CD14-positive monocyte (primary cell): ENCODE results near the gene RING1. TPM values are rescaled to one million over a fixed set of nuclear protein-coding genes. Genes with fewer than 3 reads are reported as not detected.

Experiments
- DNase-seq, 3 donors: peaks; one replicate each; pipeline ENCODE4 v3.0.0-alpha.2; 2011 to 2022
- H2AFZ ChIP-seq: 2 replicates; pipeline ENCODE4 v1.6.0; 2012; ENCODE audit warnings: mild to moderate bottlenecking, low read depth, low read length, inconsistent platforms; ENCODE audit not compliant: insufficient read depth, poor library complexity, severe bottlenecking
- H3K27ac ChIP-seq, 2 donors: 1 replicate in 1 of 2; 2 replicates in 1 of 2; pipeline ENCODE4 v1.5.1; 2012 to 2013; ENCODE audit warnings: low read length in 2 of 2, control low read depth in 1 of 2, inconsistent platforms in 1 of 2, low read depth in 1 of 2, mild to moderate bottlenecking in 1 of 2
- H3K27me3 ChIP-seq, 2 donors: one replicate each; pipeline versions ENCODE4 v1.6.0 to v1.6.1; 2011 to 2013; ENCODE audit warnings: low read length in 2 of 2; ENCODE audit not compliant: control insufficient read depth in 2 of 2, insufficient read depth in 2 of 2
- H3K36me3 ChIP-seq, 2 donors: replicated peaks in 1 of 2; 1 replicate in 1 of 2; 2 replicates in 1 of 2; pipeline versions ENCODE4 v1.5.1 to v1.6.1; 2012 to 2013; ENCODE audit warnings: low read length in 2 of 2, control low read depth in 1 of 2, inconsistent platforms in 1 of 2, mild to moderate bottlenecking in 1 of 2; ENCODE audit not compliant: insufficient read depth in 2 of 2, control insufficient read depth in 1 of 2
- H3K4me1 ChIP-seq, 2 donors: 1 replicate in 1 of 2; 2 replicates in 1 of 2; pipeline versions ENCODE4 v1.5.1 to v1.6.1; 2012 to 2013; ENCODE audit warnings: low read length in 2 of 2, control low read depth in 1 of 2, inconsistent platforms in 1 of 2, mild to moderate bottlenecking in 1 of 2, moderate library complexity in 1 of 2; ENCODE audit not compliant: insufficient read depth in 2 of 2, control insufficient read depth in 1 of 2
- H3K4me2 ChIP-seq: replicated peaks from 2 replicates; pipeline ENCODE3; 2012; ENCODE audit warnings: low read length, moderate library complexity, mild to moderate bottlenecking; ENCODE audit not compliant: poor library complexity, severe bottlenecking; ENCODE audit errors: extremely low read depth
- H3K4me3 ChIP-seq, 3 experiments: fragments of 200-600 bp in 1 of 3; sonication (generic) in 1 of 3; replicated peaks in 1 of 3; 1 replicate in 2 of 3; 2 replicates in 1 of 3; pipeline ENCODE4 v1.5.1; 2011 to 2013; ENCODE audit warnings: low read length in 3 of 3, mild to moderate bottlenecking in 3 of 3, control low read depth in 2 of 3, low read depth in 2 of 3, inconsistent platforms in 1 of 3, moderate library complexity in 1 of 3
- H3K79me2 ChIP-seq: 2 replicates; pipeline ENCODE4 v1.6.0; 2012; ENCODE audit warnings: mild to moderate bottlenecking, control low read depth, inconsistent platforms, low read length, moderate library complexity; ENCODE audit not compliant: insufficient read depth
- H3K9ac ChIP-seq: 2 replicates; pipeline ENCODE4 v1.6.0; 2017; ENCODE audit warnings: low read length, mild to moderate bottlenecking; ENCODE audit not compliant: insufficient read depth, poor library complexity, severe bottlenecking
- H3K9me3 ChIP-seq, 2 donors: replicated peaks in 1 of 2; 1 replicate in 1 of 2; 2 replicates in 1 of 2; pipeline versions ENCODE4 v1.5.1 to v1.6.1; 2012 to 2013; ENCODE audit warnings: low read length in 2 of 2, control low read depth in 1 of 2; ENCODE audit not compliant: control insufficient read depth in 1 of 2, insufficient read depth in 1 of 2
- H4K20me1 ChIP-seq: 2 replicates; pipeline ENCODE4 v1.6.0; 2012; ENCODE audit warnings: mild to moderate bottlenecking, low read length, control low read depth, moderate library complexity; ENCODE audit not compliant: insufficient read depth
- H3K27ac Mint-ChIP-seq, 7 donors: one replicate each; pipeline ENCODE4 v1.8.0; 2020; ENCODE audit warnings: mild to moderate bottlenecking in 7 of 7, mixed read lengths in 7 of 7, moderate library complexity in 6 of 7, inconsistent platforms in 2 of 7
- H3K27me3 Mint-ChIP-seq, 3 donors: one replicate each; pipeline ENCODE4 v1.8.0; 2021 to 2022; ENCODE audit warnings: low read depth in 3 of 3, mild to moderate bottlenecking in 3 of 3, mixed read lengths in 3 of 3, moderate library complexity in 3 of 3, inconsistent platforms in 1 of 3
- H3K36me3 Mint-ChIP-seq, 2 donors: one replicate each; pipeline ENCODE4 v1.8.0; 2020; ENCODE audit warnings: mixed read lengths in 2 of 2, inconsistent platforms in 1 of 2, mild to moderate bottlenecking in 1 of 2
- H3K4me1 Mint-ChIP-seq: one replicate; pipeline ENCODE4 v1.8.0; 2020; ENCODE audit warnings: mild to moderate bottlenecking, mixed read lengths
- H3K4me3 Mint-ChIP-seq, 2 donors: one replicate each; pipeline ENCODE4 v1.8.0; 2020; ENCODE audit warnings: mild to moderate bottlenecking in 2 of 2, mixed read lengths in 2 of 2, moderate library complexity in 1 of 2
- H3K9me3 Mint-ChIP-seq, 7 donors: one replicate each; pipeline ENCODE4 v1.8.0; 2020 to 2022; ENCODE audit warnings: mixed read lengths in 7 of 7, mild to moderate bottlenecking in 6 of 7, moderate library complexity in 6 of 7, inconsistent platforms in 2 of 7
- CTCF ChIP-seq: fragments of 200-600 bp; IDR thresholded peaks from one replicate; pipeline ENCODE4 v1.8.0; 2022; ENCODE audit warnings: antibody characterized with exemption, mild to moderate bottlenecking
- WGBS: methylation state at CpG from one replicate; pipeline ENCODE4 v1.1.5; 2013; ENCODE audit warnings: missing lambda C conversion rate; ENCODE audit not compliant: insufficient coverage; 5-methylcytosine and 5-hydroxymethylcytosine counted together
- intact Hi-C, 2 donors: fragments of 100-400 bp; cut with micrococcal nuclease; formaldehyde crosslinking; loops; one replicate each; pipeline versions ENCODE4 v1.15.0 to v1.15.1; 2023
- polyA plus RNA-seq, 3 donors: library from polyadenylated mRNA; depleted of rRNA in 1 of 3; unstranded in 2 of 3; stranded (reverse) in 1 of 3; fragments of 300-500 nt in 2 of 3; fragments of >200 nt in 1 of 3; fragmentation: Illumina TruSeq in 2 of 3; gene quantifications; 1 replicate in 2 of 3; 2 replicates in 1 of 3; pipeline ENCODE4 v1.2.3, GENCODE V29; 2012 to 2021

RING1 gene
- polyA plus RNA-seq, 3 donors: 4.6 to 27.9 (median 5.7) TPM

GRCh38 chr6:33203443-33204164 is 4.7 kb upstream of the RING1 start:
- Mint-ChIP-seq H3K4me3 (peak overlapping the region; percentile 62 to 78), H3K9me3 (peaks cover 0 to 3% (median 0%) of the 10 kb centered on the region in 7 donors), H3K27me3 (peaks cover 0 to 13% (median 12%) of the 10 kb centered on the region in 3 donors), H3K36me3 (peaks cover 22 to 23% of the 10 kb centered on the region in 2 donors), H3K27ac (peak overlapping the region in 6 of 7 donors; percentile 30 to 84 (median 60)), H3K4me1 (peaks cover 55% of the 10 kb centered on the region)
- H3K27ac ChIP-seq: no peak overlapping the region
- 100% methylated on average over 1 of the region's 7 CpGs for WGBS
- H3K4me2 ChIP-seq: peak overlapping the region; percentile 90
- no peak overlapping the region for H3K9ac ChIP-seq
- peaks cover 24% of the 10 kb centered on the region for H4K20me1 ChIP-seq
- TF ChIP-seq CTCF: no peak
- intact Hi-C loops: loop anchor here (5.0 to 10.0 kb wide), 2 partner anchors 94 to 211 kb away; partner anchors contain the start of genes CUTA (in 1 of the 2), PHF1 (in 1 of the 2) and RGL2 (in 1 of the 2)
- H3K79me2 ChIP-seq: peaks cover 45% of the 10 kb centered on the region
- H3K36me3 ChIP-seq: peaks cover 20 to 21% of the 10 kb centered on the region in 2 donors
- H2AFZ ChIP-seq: no peak overlapping the region
- peak overlapping the region in 1 of 3 experiments; percentile 84 for H3K4me3 ChIP-seq
- no peaks in the 10 kb centered on the region for H3K9me3 ChIP-seq
- peaks cover 45 to 61% of the 10 kb centered on the region in 2 donors for H3K4me1 ChIP-seq
- no peak for DNase-seq
- no peaks in the 10 kb centered on the region for H3K27me3 ChIP-seq

GRCh38 chr6:33204165-33204414 is 4.2 kb upstream of the RING1 start:
- peaks cover 40% of the 10 kb centered on the region for H3K79me2 ChIP-seq
- H3K27ac Mint-ChIP-seq: peak overlapping the region in 4 of 7 donors; percentile 8 to 84 (median 60)
- intact Hi-C loops: loop anchor here (5.0 to 10.0 kb wide), 2 partner anchors 93 to 211 kb away; partner anchors contain the start of genes CUTA (in 1 of the 2), PHF1 (in 1 of the 2) and RGL2 (in 1 of the 2)
- H3K27me3 Mint-ChIP-seq: peaks cover 0 to 13% (median 12%) of the 10 kb centered on the region in 3 donors
- H3K9ac ChIP-seq: no peak overlapping the region
- H3K36me3 ChIP-seq: peaks cover 20 to 21% of the 10 kb centered on the region in 2 donors
- peaks cover 22 to 23% of the 10 kb centered on the region in 2 donors for H3K36me3 Mint-ChIP-seq
- H2AFZ ChIP-seq: no peak overlapping the region
- no peak for DNase-seq
- no CpG with 5 or more reads among the region's 4 CpGs for WGBS
- H3K27ac ChIP-seq: no peak overlapping the region
- peak overlapping the region; percentile 90 for H3K4me2 ChIP-seq
- H3K4me3 Mint-ChIP-seq: peak overlapping the region; percentile 62 to 78
- peaks cover 0 to 3% (median 0%) of the 10 kb centered on the region in 7 donors for H3K9me3 Mint-ChIP-seq
- H3K4me1 Mint-ChIP-seq: peaks cover 55% of the 10 kb centered on the region
- H3K4me1 ChIP-seq: peaks cover 46 to 63% of the 10 kb centered on the region in 2 donors
- H4K20me1 ChIP-seq: peaks cover 20% of the 10 kb centered on the region
- H3K4me3 ChIP-seq: peak overlapping the region in 2 of 3 experiments; percentile 74 to 84
- no peaks in the 10 kb centered on the region for H3K27me3 ChIP-seq
- no peaks in the 10 kb centered on the region for H3K9me3 ChIP-seq
- TF ChIP-seq CTCF: no peak
